IPS DF 19.7 (cell line): Measurements from ENCODE around the gene FHOD1.

ENCODE experiments used
- DNase-seq: peaks from one replicate; pipeline ENCODE4 v3.0.0-alpha.2; 2013; ENCODE audit warnings: low read depth, low spot score

Gene FHOD1

GRCh38 chr16:67191411-67191994, 55.8 kb downstream of the FHOD1 start:
- no peak for DNase-seq

DNA sequence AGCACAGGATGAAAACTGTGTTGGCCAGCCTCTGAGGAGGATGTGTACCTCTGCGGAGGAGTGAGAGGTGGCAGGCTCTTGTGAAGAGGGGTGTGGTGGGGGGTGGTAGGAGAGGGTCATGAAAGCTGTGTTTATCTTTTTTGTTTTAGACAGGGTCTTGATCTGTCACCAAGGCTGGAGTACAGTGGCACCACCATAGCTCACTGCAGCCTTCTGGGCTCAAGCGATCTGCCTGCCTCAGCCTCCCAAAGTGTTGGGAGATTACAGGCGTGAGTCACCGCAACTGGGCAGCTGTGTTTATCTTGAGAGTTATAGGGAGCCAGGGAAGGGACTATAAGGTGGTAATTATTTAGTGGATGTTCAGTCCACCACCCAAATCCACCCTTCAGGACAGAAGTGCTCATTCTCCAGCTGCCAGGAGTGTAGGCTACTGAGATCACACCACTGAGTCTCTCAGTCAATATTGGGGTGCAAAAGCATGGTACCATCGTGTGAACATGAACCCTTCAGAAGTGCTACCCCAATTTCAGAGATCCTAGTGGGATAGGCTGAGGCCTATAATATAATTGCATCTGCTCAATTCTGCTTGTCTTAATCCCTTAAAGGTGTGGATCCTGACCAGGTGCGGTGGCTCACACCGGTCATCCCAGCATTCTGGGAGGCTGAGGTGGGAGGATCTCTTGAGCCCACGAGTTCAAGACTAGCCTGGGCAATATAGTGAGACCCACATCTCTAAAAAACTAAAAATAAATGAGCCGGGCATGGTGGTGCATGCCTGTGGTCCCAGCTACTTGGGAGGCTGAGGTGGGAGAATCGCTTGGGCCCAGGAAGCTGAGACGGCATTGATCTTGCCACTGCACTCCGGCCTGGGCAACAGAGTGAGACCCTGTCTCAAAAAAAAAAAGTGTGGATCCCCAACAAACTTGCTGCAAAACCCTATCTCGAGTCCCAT, 56.6 kb downstream of the FHOD1 start:
- DNase-seq = no peak

DNA sequence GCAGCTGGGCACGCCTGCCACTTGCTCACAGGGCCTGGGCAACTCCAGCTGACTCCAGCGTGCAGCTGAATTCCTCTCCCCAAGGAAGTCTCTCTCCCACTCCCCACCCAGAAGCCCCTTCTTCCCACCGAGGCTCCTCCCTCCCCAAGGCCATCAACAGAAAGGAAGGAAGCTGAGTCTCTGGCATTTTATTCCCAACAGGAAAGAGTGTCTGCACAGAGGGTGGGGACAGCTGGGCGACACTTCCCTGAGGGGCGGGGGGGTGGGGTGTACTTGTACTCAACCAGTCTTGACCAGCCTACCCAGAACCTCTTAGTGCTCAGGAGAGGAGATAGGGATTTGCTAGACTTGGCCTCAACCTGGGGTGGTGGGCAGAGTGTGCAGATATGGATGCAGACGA, 57.2 kb downstream of the FHOD1 start, which contains the start of gene EXOC3L1:
Gene EXOC3L1, minus strand, starts transcription at position 96 of the 400 bp plus-strand sequence. CDS start 460 bp downstream, outside the sequence.
- DNase-seq = no peak

- DNase-seq = no peak
These were observed 58.5 kb downstream of the FHOD1 start for GRCh38 chr16:67188798-67189197.

GRCh38 chr16:67188323-67188722, 59.0 kb downstream of the FHOD1 start:
- DNase-seq = no peak

- DNase-seq = no peak
These were observed 59.9 kb downstream of the FHOD1 start for GRCh38 chr16:67187175-67187890.

GRCh38 chr16:67186550-67186950, 60.7 kb downstream of the FHOD1 start:
- DNase-seq = no peak

- DNase-seq = no peak
These were observed 61.6 kb downstream of the FHOD1 start for GRCh38 chr16:67185651-67186134.

- no peak for DNase-seq
These were observed 62.2 kb downstream of the FHOD1 start for GRCh38 chr16:67184995-67185650.

GRCh38 chr16:67184453-67184994, 62.8 kb downstream of the FHOD1 start:
- no peak for DNase-seq

GRCh38 chr16:67183627-67184452, 63.4 kb downstream of the FHOD1 start, which contains the start of gene MATCAP1:
Gene MATCAP1, minus strand, starts transcription at chr16:67183963. Its CDS starts 3,353 bp downstream, at chr16:67180610.
- DNase-seq = peak; percentile 94

- DNase-seq = no peak
These were observed 64.0 kb downstream of the FHOD1 start for GRCh38 chr16:67183284-67183626.

GRCh38 chr16:67182288-67182687, 65.0 kb downstream of the FHOD1 start:
- no peak for DNase-seq

- DNase-seq = no peak
These were observed 65.9 kb downstream of the FHOD1 start for GRCh38 chr16:67181346-67181745.

- no peak for DNase-seq
These were observed 67.1 kb downstream of the FHOD1 start for GRCh38 chr16:67180166-67180565.

GRCh38 chr16:67179421-67180080, 67.7 kb downstream of the FHOD1 start:
- DNase-seq = no peak
